ENCODE results near the gene SCLT1. TPM values are rescaled to one million over a fixed set of nuclear protein-coding genes. Genes with fewer than 3 reads are reported as not detected.
"Not testable (repeated sequence)": the region's sequence is repeated elsewhere in the genome, so short reads cannot be mapped to it uniquely, and the experiment has no call there.

Gene SCLT1
- polyA plus RNA-seq, 1 donor (not counting 4 experiments of a cell fraction or from before 2014, with no cell fraction given) = 5.8 TPM

DNA sequence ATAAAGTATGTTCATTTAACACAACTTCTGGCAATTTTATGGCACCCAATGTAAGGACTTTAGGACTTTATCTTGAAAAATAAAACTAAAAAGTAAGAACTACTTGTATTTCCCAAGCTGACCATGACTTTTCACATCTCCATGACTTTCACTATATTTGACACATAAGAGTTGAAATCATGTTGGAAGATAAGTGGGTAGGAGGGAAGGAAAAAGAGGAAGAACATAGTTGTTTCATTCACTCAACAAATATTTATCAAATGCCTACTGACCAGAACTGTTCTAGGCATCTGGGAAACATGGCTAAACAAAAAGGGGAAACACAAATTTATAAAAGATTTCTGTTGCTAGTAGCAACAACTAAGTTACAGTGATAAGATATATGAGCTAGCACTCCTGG lies 16.0 kb downstream of the SCLT1 start:
- H4K20me1 ChIP-seq (ENCODE audit: control insufficient read depth, extremely low read depth, insufficient read depth, low read length) = no peaks in the 10 kb centered on the region
- no peak for FAIRE-seq
- no peaks in the 10 kb centered on the region for H3K27me3 ChIP-seq (ENCODE audit: control insufficient read depth, extremely low read depth, insufficient read depth, low read length)
- H3K79me2 ChIP-seq (ENCODE audit: control insufficient read depth, insufficient read depth, low read length) = peaks cover 3% of the 10 kb centered on the region
- dilution Hi-C loops (cut with MboI; ENCODE audit: extremely low pct_ligation_motif_present, low sequenced_read_pairs) = no loop called here
- no peak overlapping the region for H3K27ac ChIP-seq (ENCODE audit: control insufficient read depth, insufficient read depth, low read length)
- H3K9me1 ChIP-seq (ENCODE audit: control insufficient read depth, extremely low read depth, insufficient read depth, low read length) = no peaks in the 10 kb centered on the region
- no peak overlapping the region for H3K4me2 ChIP-seq (ENCODE audit: control insufficient read depth, extremely low read depth, insufficient read depth, low read depth, low read length)
- H3K4me3 ChIP-seq (ENCODE audit: control insufficient read depth in 2 of 3, extremely low read depth in 1 of 3, insufficient read depth in 2 of 3, low read depth in 1 of 3, low read length in 3 of 3) = no peak overlapping the region
- H3K9me3 ChIP-seq (ENCODE audit: control insufficient read depth, low read depth, low read length) = no peaks in the 10 kb centered on the region
- no peaks in the 10 kb centered on the region for H3K4me1 ChIP-seq (ENCODE audit: control insufficient read depth, extremely low read depth, insufficient read depth, low read length)
- TF ChIP-seq, protein P1, sequence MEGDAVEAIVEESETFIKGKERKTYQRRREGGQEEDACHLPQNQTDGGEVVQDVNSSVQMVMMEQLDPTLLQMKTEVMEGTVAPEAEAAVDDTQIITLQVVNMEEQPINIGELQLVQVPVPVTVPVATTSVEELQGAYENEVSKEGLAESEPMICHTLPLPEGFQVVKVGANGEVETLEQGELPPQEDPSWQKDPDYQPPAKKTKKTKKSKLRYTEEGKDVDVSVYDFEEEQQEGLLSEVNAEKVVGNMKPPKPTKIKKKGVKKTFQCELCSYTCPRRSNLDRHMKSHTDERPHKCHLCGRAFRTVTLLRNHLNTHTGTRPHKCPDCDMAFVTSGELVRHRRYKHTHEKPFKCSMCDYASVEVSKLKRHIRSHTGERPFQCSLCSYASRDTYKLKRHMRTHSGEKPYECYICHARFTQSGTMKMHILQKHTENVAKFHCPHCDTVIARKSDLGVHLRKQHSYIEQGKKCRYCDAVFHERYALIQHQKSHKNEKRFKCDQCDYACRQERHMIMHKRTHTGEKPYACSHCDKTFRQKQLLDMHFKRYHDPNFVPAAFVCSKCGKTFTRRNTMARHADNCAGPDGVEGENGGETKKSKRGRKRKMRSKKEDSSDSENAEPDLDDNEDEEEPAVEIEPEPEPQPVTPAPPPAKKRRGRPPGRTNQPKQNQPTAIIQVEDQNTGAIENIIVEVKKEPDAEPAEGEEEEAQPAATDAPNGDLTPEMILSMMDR (optimal IDR thresholded peaks at IDR 0.05 in 1 of 3, IDR thresholded peaks at IDR 0.05 in 1 of 3, conservative IDR thresholded peaks at IDR 0.05 in 1 of 3; ENCODE audit: extremely low read depth in 1 of 3, insufficient read depth in 2 of 3, low read length in 3 of 3) = no peak
- TF ChIP-seq EZH2 (IDR thresholded peaks at IDR 0.05; ENCODE audit: low read length) = no peak
- H3K36me3 ChIP-seq (ENCODE audit: control insufficient read depth in 2 of 2, extremely low read depth in 1 of 2, insufficient read depth in 2 of 2, low read length in 2 of 2) = no peaks in the 10 kb centered on the region
- H2AFZ ChIP-seq (ENCODE audit: control insufficient read depth, low read length) = no peak overlapping the region
- no peak for DNase-seq (ENCODE audit: low read depth, low spot score)
- H3K9ac ChIP-seq (ENCODE audit: control insufficient read depth, extremely low read depth, insufficient read depth, low read length) = no peak overlapping the region

DNA sequence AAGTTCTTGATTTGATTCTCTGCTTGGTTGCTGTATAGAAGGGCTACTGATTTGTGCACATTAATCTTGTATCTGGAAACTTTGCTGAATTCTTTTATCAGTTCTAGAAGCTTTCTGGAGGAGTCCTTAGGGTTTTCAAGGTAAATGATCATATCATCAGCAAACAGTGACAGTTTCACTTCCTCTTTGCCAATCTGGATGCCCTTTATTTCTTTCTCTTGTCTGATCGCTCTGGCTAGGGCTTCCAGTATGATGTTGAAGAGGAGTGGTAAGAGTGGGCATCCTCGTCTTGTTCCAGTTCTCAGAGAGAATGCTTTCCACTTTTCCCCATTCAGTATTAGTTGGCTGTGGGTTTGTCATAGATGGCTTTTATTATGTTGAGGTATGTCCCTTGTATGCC lies 23.8 kb downstream of the SCLT1 start:
- dilution Hi-C loops (cut with MboI; ENCODE audit: extremely low pct_ligation_motif_present, low sequenced_read_pairs); H3K4me3 ChIP-seq (ENCODE audit: control insufficient read depth in 2 of 3, extremely low read depth in 1 of 3, insufficient read depth in 2 of 3, low read depth in 1 of 3, low read length in 3 of 3); H3K4me1 ChIP-seq (ENCODE audit: control insufficient read depth, extremely low read depth, insufficient read depth, low read length); H3K27ac ChIP-seq (ENCODE audit: control insufficient read depth, insufficient read depth, low read length); H3K9me3 ChIP-seq (ENCODE audit: control insufficient read depth, low read depth, low read length); H3K9me1 ChIP-seq (ENCODE audit: control insufficient read depth, extremely low read depth, insufficient read depth, low read length); H4K20me1 ChIP-seq (ENCODE audit: control insufficient read depth, extremely low read depth, insufficient read depth, low read length); DNase-seq (ENCODE audit: low read depth, low spot score); H3K36me3 ChIP-seq (ENCODE audit: control insufficient read depth in 2 of 2, extremely low read depth in 1 of 2, insufficient read depth in 2 of 2, low read length in 2 of 2); H3K79me2 ChIP-seq (ENCODE audit: control insufficient read depth, insufficient read depth, low read length); H3K4me2 ChIP-seq (ENCODE audit: control insufficient read depth, extremely low read depth, insufficient read depth, low read depth, low read length); H3K9ac ChIP-seq (ENCODE audit: control insufficient read depth, extremely low read depth, insufficient read depth, low read length); H3K27me3 ChIP-seq (ENCODE audit: control insufficient read depth, extremely low read depth, insufficient read depth, low read length); FAIRE-seq; H2AFZ ChIP-seq (ENCODE audit: control insufficient read depth, low read length): not testable (repeated sequence)

DNA sequence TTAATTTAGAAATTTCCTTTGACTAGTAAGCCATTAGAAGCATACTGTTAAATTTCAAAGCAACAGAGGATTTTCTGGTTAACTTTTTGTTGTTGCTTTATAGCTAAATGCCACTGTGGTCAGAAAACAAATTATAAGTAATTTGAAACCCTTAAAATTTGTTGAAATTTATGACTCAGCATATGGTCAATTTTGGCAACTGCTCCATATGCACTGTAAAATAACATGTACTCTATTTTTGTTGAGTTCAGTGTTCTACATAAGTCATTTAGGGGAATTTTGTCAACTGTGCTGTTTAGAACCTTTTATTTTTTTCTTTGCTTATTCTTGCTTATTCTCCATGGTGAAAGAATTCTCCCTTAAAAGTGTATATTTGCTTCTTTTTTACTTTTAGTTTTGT lies 28.6 kb downstream of the SCLT1 start:
- Histone ChIP-seq H3K27me3 (ENCODE audit: control insufficient read depth, extremely low read depth, insufficient read depth, low read length) (no peaks in the 10 kb centered on the region), H3K27ac (ENCODE audit: control insufficient read depth, insufficient read depth, low read length) (no peak overlapping the region), H3K4me3 (ENCODE audit: control insufficient read depth in 2 of 3, extremely low read depth in 1 of 3, insufficient read depth in 2 of 3, low read depth in 1 of 3, low read length in 3 of 3) (no peak overlapping the region), H3K9me3 (ENCODE audit: control insufficient read depth, low read depth, low read length) (peaks cover 6% of the 10 kb centered on the region), H4K20me1 (ENCODE audit: control insufficient read depth, extremely low read depth, insufficient read depth, low read length) (no peaks in the 10 kb centered on the region), H3K79me2 (ENCODE audit: control insufficient read depth, insufficient read depth, low read length) (no peaks in the 10 kb centered on the region), H3K4me2 (ENCODE audit: control insufficient read depth, extremely low read depth, insufficient read depth, low read depth, low read length) (no peak overlapping the region), H3K9ac (ENCODE audit: control insufficient read depth, extremely low read depth, insufficient read depth, low read length) (no peak overlapping the region), H3K9me1 (ENCODE audit: control insufficient read depth, extremely low read depth, insufficient read depth, low read length) (no peaks in the 10 kb centered on the region), H3K4me1 (ENCODE audit: control insufficient read depth, extremely low read depth, insufficient read depth, low read length) (no peaks in the 10 kb centered on the region), H3K36me3 (ENCODE audit: control insufficient read depth in 2 of 2, extremely low read depth in 1 of 2, insufficient read depth in 2 of 2, low read length in 2 of 2) (no peaks in the 10 kb centered on the region), H2AFZ (ENCODE audit: control insufficient read depth, low read length) (no peak overlapping the region)
- TF ChIP-seq, protein P1 (optimal IDR thresholded peaks at IDR 0.05 in 1 of 3, IDR thresholded peaks at IDR 0.05 in 1 of 3, conservative IDR thresholded peaks at IDR 0.05 in 1 of 3; ENCODE audit: extremely low read depth in 1 of 3, insufficient read depth in 2 of 3, low read length in 3 of 3) = no peak
- TF ChIP-seq EZH2 (IDR thresholded peaks at IDR 0.05; ENCODE audit: low read length) = no peak
- FAIRE-seq = no peak
- dilution Hi-C loops (cut with MboI; ENCODE audit: extremely low pct_ligation_motif_present, low sequenced_read_pairs) = no loop called here
- DNase-seq (ENCODE audit: low read depth, low spot score) = no peak

All from keratinocyte (primary cell).